GM21786 (cell line): ENCODE data around the gene VSNL1.

Experiments
- ATAC-seq: cut with Tn5 transposase; IDR thresholded peaks from one replicate; pipeline ENCODE4 v1.9.1; 2021; ENCODE audit not compliant: unreplicated experiment

Gene VSNL1

GRCh38 chr2:17689010-17689409 is 148.5 kb downstream of the VSNL1 start:
- ATAC-seq: no peak

- no peak for ATAC-seq
Measured at GRCh38 chr2:17690776-17691175, 150.3 kb downstream of the VSNL1 start.
